Measurements from ENCODE around the gene SMARCD2.
"Not testable (repeated sequence)": the region's sequence is repeated elsewhere in the genome, so short reads cannot be mapped to it uniquely, and the experiment has no call there.

The SMARCD2 gene

GRCh38 chr17:63842540-63843386 lies at the start of gene SMARCD2:
TSS of gene SMARCD2 (minus strand) at chr17:63842685. CDS start at chr17:63842674, 11 bp downstream.
- DNase-seq: peak; percentile 96

DNA sequence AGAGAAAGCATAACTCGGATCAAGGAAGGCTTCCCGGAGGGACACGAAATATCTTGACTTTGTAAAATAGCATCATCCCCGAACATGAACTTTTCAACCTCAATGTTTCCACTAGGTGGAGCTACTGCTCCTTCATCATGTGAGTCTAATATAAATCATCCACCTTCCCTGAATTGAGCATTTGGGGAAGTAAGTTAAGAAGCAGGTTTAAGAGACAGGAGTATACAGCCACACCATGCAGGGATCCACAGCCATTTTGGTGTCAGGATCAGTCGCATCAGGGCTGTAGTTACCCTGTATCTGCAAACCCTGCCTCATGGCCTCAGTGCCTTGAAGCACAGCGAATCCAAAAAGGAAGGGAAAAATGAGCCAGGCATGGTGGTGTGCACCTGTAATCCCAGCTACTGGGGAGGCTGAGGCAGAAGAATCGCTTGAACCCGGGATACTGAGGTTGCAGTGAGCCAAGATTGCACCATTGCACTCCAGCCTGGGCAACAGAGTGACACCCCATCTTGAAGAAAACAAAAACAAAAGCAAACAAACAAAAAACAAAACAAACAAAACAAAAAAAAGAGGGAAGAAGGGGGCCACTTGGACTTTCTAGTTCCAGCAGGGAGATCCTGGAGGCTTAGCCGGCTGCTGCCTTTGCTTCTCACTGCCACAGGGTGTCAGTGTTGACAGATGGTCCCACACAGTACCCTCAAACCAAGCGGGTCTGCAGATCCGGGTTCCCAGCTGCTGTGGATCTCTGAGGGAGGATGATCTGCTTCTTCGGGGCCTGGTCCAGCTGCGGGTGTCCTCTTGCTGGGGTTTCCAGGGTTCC lies 46.8 kb upstream of the SMARCD2 start:
- not testable (repeated sequence) for DNase-seq

DNA sequence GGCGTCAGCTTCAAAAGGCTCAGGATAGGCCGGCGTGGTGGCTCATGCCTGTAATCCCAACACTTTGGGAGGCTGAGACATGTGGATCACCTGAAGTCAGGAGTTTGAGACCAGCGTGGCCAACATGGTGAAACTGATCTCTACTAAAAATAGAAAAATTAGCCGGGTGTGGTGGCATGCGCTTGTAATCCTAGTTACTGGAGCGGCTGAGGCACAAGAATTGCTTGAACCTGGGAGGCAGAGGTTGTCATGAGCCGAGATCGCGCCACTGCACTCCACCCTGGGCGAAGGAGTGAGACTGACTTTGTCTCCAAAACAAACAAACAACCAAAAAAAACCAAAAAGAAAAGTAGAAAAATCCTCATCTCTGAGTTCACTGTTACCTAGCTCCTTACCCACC lies 42.6 kb upstream of the SMARCD2 start:
- DNase-seq: not testable (repeated sequence)

DNA sequence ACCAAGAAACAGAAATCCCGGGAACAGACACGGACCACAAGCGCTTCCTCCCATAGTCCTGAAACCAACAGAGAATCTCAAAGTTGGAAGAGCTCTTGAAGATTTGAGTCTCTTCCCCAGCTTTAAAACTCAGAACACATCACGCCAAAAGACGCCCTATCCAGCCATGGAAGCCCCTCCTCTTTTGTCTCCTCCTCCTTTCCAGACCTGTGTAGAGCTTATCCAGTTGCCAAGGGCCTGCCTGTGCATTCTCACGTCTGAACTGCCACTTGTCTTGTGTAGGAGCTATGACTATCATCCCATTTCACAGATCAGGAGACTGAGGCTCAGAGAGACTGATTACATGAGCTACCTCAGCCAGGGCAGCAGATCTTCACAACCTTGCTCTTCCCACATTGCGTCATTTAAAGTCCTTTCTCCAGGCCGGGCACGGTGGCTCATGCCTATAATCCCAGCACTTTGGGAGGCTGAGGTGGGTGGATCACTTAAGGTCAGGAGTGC lies 40.2 kb upstream of the SMARCD2 start:
- DNase-seq: not testable (repeated sequence)

- no peak for DNase-seq
Observed at GRCh38 chr17:63881935-63882601, 39.6 kb upstream of the SMARCD2 start, which contains the start of gene GH2. TSS of gene GH2 (minus strand) at chr17:63881944. CDS start at chr17:63881801, 143 bp downstream.

DNA sequence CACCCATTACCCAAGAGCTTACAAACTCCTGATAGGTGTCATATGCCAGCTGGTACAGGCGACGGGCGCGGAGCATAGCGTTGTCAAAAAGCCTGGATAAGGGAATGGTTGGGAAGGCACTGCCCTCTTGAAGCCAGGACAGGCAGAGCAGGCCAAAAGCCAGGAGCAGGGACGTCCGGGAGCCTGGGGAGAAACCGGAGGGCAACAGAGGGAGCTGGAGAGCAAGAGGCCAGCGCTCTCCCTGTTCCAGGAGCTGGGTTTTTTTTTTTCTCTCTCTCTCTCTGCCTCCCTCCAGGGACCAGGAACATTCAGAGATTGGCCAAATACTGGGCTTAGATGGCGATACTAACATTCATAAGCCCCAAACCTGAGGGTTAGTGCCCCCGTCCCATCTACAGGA lies 38.9 kb upstream of the SMARCD2 start:
- not testable (repeated sequence) for DNase-seq

DNA sequence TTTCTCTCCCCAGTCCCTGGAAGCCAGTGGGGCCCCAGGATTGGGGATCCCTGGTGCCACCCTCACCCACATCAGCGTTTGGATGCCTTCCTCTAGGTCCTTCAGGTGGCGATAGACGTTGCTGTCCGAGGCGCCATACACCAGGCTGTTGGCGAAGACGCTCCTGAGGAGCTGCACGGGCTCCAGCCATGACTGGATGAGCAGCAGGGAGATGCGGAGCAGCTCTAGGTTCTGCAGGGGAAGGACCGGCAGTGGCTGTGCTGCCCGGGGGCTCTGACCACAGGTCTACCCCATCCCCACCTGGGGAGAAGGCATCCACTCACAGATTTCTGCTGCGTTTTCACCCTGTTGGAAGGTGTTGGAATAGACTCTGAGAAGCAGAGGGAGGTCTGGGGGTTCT lies 38.2 kb upstream of the SMARCD2 start:
- DNase-seq: no peak

GRCh38 chr17:63878413-63878812 lies 35.9 kb upstream of the SMARCD2 start:
- not testable (repeated sequence) for DNase-seq

DNA sequence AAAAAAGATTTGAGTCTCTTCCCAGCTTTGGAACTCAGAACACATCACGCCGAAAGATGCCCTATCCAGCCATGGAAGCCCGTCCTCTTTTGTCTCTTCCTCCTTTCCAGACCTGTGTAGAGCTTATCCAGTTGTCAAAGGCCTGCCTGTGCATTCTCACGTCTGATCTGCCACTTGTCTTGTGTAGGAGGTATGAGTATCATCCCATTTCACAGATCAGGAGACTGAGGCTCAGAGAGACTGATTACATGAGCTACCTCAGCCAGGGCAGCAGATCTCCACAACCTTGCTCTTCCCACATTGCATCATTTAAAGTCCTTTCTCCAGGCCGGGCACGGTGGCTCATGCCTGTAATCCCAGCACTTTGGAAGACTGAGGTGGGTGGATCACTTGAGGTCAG lies 32.2 kb upstream of the SMARCD2 start:
- not testable (repeated sequence) for DNase-seq

- DNase-seq: not testable (repeated sequence)
Observed at GRCh38 chr17:63874061-63874626, 31.7 kb upstream of the SMARCD2 start.

GRCh38 chr17:63873577-63873976 lies 31.1 kb upstream of the SMARCD2 start, which contains the start of gene CSH2:
TSS of gene CSH2 (minus strand) at chr17:63873677. CDS start at chr17:63873614, 63 bp downstream.
- not testable (repeated sequence) for DNase-seq

- not testable (repeated sequence) for DNase-seq
Observed at GRCh38 chr17:63871646-63872365, 29.3 kb upstream of the SMARCD2 start.

DNA sequence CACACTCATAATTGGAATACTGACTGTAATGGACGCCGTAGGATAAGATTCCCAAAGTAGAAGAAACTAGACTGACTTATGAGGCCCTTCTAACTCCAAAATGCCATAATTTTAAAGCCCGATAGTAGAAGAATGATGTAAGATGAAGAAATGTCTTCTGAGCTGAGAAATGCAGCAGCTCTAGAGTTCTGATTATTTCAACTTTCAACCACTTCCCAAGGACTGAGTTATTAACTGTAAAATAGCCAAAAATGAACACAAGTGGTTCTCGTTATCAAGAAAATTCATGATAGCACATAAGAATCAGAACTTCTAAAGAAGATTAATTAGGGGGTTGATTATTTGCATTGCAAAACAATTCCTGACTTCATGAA lies 27.8 kb upstream of the SMARCD2 start:
- not testable (repeated sequence) for DNase-seq

- not testable (repeated sequence) for DNase-seq
Observed at GRCh38 chr17:63869491-63870291, 27.2 kb upstream of the SMARCD2 start.

DNA sequence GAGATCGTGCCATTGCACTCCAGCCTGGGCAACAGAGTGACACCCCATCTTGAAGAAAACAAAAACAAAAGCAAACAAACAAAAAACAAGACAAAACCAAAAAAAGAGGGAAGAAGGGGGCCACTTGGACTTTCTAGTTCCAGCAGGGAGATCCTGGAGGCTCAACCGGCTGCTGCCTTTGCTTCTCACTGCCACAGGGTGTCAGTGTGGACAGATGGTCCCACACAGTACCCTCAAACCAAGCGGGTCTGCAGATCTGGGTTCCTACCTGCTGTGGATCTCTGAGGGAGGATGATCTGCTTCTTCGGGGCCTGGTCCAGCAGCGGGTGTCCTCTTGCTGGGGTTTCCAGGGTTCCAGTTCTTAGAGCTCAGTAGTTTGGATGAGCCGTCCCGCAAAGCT lies 24.1 kb upstream of the SMARCD2 start:
- DNase-seq: not testable (repeated sequence)

DNA sequence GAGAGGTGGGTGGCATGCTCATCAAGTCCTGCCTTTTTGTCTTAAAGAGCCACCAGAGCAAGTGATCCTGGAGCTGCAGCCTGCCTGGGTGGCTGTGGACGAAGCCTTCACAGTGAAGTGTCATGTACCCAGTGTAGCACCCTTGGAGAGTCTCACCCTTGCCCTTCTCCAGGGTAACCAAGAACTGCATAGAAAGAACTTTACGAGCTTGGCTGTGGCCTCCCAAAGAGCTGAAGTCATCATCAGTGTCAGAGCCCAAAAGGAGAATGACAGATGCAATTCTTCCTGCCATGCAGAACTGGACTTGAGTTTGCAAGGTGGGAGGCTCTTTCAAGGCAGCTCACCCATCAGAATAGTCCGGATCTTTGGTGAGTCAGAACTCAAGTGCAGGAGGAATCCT lies 16.8 kb upstream of the SMARCD2 start:
- no peak for DNase-seq

GRCh38 chr17:63856425-63856824 lies 13.9 kb upstream of the SMARCD2 start:
- not testable (repeated sequence) for DNase-seq

GRCh38 chr17:63855185-63855584 lies 12.7 kb upstream of the SMARCD2 start:
- DNase-seq: no peak

GRCh38 chr17:63854709-63855108 lies 12.2 kb upstream of the SMARCD2 start:
- DNase-seq: no peak

- no peak for DNase-seq
Observed at GRCh38 chr17:63853260-63853659, 10.8 kb upstream of the SMARCD2 start.

GRCh38 chr17:63850401-63850800 lies 7.9 kb upstream of the SMARCD2 start:
- DNase-seq: no peak
